ENCODE data around the gene C2orf92.
"Not testable (repeated sequence)": the region's sequence is repeated elsewhere in the genome, so short reads cannot be mapped to it uniquely, and the experiment has no call there.

The C2orf92 gene

GRCh38 chr2:97669448-97669847 lies at the start of gene C2orf92:
Gene C2orf92, plus strand, starts transcription at chr2:97669713. Its CDS starts 76 bp downstream, at chr2:97669789.
- H3K4me3 ChIP-seq (ENCODE audit: insufficient read length, low read depth): no peak within 1 kb of the TSS
- no peaks in the 10 kb centered on the region for H3K9me3 ChIP-seq (ENCODE audit: insufficient read depth, low read length)
- TF ChIP-seq YY1 (IDR thresholded peaks at IDR 0.05; ENCODE audit: insufficient read depth, insufficient read length) (no peak), SUZ12 (IDR thresholded peaks at IDR 0.05; ENCODE audit: extremely low read depth, insufficient read depth, insufficient read length) (no peak), ZNF274 (IDR thresholded peaks at IDR 0.05; ENCODE audit: low read depth, low read length) (no peak)
- no peak within 1 kb of the TSS for H3K9ac ChIP-seq (ENCODE audit: insufficient read length, low read depth)
- no peak for DNase-seq (ENCODE audit: low read depth, low spot score)
- H3K4me1 ChIP-seq (ENCODE audit: insufficient read depth, insufficient read length): peaks cover 5% of the 10 kb centered on the region
- peaks cover 9% of the 10 kb centered on the region for H3K36me3 ChIP-seq (ENCODE audit: insufficient read depth, insufficient read length, low read length)
- H3K27me3 ChIP-seq (ENCODE audit: insufficient read depth, insufficient read length): no peaks in the 10 kb centered on the region

- not testable (repeated sequence) for H3K4me1 ChIP-seq (ENCODE audit: insufficient read depth, insufficient read length); H3K9ac ChIP-seq (ENCODE audit: insufficient read length, low read depth); H3K36me3 ChIP-seq (ENCODE audit: insufficient read depth, insufficient read length, low read length); H3K4me3 ChIP-seq (ENCODE audit: insufficient read length, low read depth); DNase-seq (ENCODE audit: low read depth, low spot score); H3K9me3 ChIP-seq (ENCODE audit: insufficient read depth, low read length); H3K27me3 ChIP-seq (ENCODE audit: insufficient read depth, insufficient read length)
Measured at GRCh38 chr2:97620492-97620891, 49.0 kb upstream of the C2orf92 start.

GRCh38 chr2:97622976-97623375 lies 46.5 kb upstream of the C2orf92 start:
- H3K27me3 ChIP-seq (ENCODE audit: insufficient read depth, insufficient read length); H3K4me1 ChIP-seq (ENCODE audit: insufficient read depth, insufficient read length); H3K36me3 ChIP-seq (ENCODE audit: insufficient read depth, insufficient read length, low read length); H3K9me3 ChIP-seq (ENCODE audit: insufficient read depth, low read length); DNase-seq (ENCODE audit: low read depth, low spot score); H3K9ac ChIP-seq (ENCODE audit: insufficient read length, low read depth); H3K4me3 ChIP-seq (ENCODE audit: insufficient read length, low read depth): not testable (repeated sequence)

- not testable (repeated sequence) for DNase-seq (ENCODE audit: low read depth, low spot score); H3K4me3 ChIP-seq (ENCODE audit: insufficient read length, low read depth); H3K4me1 ChIP-seq (ENCODE audit: insufficient read depth, insufficient read length); H3K27me3 ChIP-seq (ENCODE audit: insufficient read depth, insufficient read length); H3K9me3 ChIP-seq (ENCODE audit: insufficient read depth, low read length); H3K36me3 ChIP-seq (ENCODE audit: insufficient read depth, insufficient read length, low read length); H3K9ac ChIP-seq (ENCODE audit: insufficient read length, low read depth)
Measured at GRCh38 chr2:97625354-97626048, 44.0 kb upstream of the C2orf92 start.

DNA sequence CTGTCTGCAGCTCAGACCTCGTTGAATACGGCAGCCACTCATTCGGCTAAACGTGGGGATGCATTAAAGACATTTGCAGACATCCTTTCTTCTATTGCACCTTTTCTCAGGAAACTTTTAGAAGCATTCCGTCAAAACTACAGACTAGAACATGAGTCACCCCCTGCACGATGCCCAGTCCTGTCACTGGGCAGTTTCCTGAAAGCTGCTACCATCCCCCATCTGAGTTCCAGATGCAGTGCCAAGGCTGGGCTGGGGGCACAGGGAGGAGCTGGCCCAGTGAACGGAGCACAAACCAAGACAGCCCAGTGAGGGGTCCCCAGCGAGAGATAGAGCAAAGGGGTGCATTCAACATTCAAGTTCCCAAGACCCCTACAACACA lies 43.5 kb upstream of the C2orf92 start:
- H3K36me3 ChIP-seq (ENCODE audit: insufficient read depth, insufficient read length, low read length); H3K4me1 ChIP-seq (ENCODE audit: insufficient read depth, insufficient read length); H3K4me3 ChIP-seq (ENCODE audit: insufficient read length, low read depth); H3K27me3 ChIP-seq (ENCODE audit: insufficient read depth, insufficient read length); DNase-seq (ENCODE audit: low read depth, low spot score); H3K9me3 ChIP-seq (ENCODE audit: insufficient read depth, low read length); H3K9ac ChIP-seq (ENCODE audit: insufficient read length, low read depth): not testable (repeated sequence)

DNA sequence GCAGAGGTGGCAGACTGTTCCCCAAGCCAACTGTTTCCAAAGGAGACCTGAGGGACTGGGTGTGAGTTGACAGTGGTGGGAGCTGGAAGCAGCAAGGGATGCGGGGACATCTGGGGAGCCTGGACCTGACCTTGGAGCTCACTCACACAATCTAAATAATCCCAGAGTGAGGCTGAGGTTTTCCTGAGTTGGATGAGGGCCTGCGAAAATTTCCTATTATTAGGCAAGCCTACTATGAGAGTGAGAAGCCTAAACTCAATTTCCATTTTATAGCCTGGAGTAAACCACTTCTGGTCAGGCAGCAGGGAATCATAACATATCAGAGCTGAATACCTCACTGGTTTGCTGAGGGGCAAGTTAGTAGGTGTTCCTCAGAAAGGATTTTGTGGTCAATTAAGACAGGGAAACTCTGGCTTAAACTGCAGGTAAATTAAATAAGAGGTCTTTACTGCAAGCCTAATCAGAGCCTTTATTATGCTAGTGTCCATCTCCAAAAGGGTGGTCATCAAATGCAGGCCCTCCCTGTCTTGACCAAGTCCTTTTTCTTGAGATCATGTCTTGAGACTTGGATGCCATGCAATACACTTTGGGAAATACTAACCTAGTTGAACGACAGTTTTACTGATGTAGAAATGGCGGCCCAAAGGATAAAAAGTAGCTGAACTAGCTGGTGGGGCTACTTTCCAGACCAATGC lies 25.3 kb upstream of the C2orf92 start:
- Histone ChIP-seq H3K36me3 (ENCODE audit: insufficient read depth, insufficient read length, low read length) (peaks cover 25% of the 10 kb centered on the region), H3K9ac (ENCODE audit: insufficient read length, low read depth) (no peak overlapping the region), H3K4me1 (ENCODE audit: insufficient read depth, insufficient read length) (no peaks in the 10 kb centered on the region), H3K4me3 (ENCODE audit: insufficient read length, low read depth) (no peak overlapping the region), H3K9me3 (ENCODE audit: insufficient read depth, low read length) (no peaks in the 10 kb centered on the region), H3K27me3 (ENCODE audit: insufficient read depth, insufficient read length) (no peaks in the 10 kb centered on the region)
- TF ChIP-seq ZNF274 (IDR thresholded peaks at IDR 0.05; ENCODE audit: low read depth, low read length): no peak
- no peak for TF ChIP-seq SUZ12 (IDR thresholded peaks at IDR 0.05; ENCODE audit: extremely low read depth, insufficient read depth, insufficient read length)
- no peak for TF ChIP-seq YY1 (IDR thresholded peaks at IDR 0.05; ENCODE audit: insufficient read depth, insufficient read length)
- DNase-seq (ENCODE audit: low read depth, low spot score): no peak

- Histone ChIP-seq H3K9ac (ENCODE audit: insufficient read length, low read depth) (peak overlapping the region; percentile 73), H3K9me3 (ENCODE audit: insufficient read depth, low read length) (no peaks in the 10 kb centered on the region)
- no peak for DNase-seq (ENCODE audit: low read depth, low spot score)
Measured at GRCh38 chr2:97645112-97645694, 24.3 kb upstream of the C2orf92 start.

More at GRCh38 chr2:97645112-97645694, 24.3 kb upstream of the C2orf92 start:
- Histone ChIP-seq H3K27me3 (ENCODE audit: insufficient read depth, insufficient read length) (no peaks in the 10 kb centered on the region), H3K36me3 (ENCODE audit: insufficient read depth, insufficient read length, low read length) (peaks cover 32% of the 10 kb centered on the region), H3K4me3 (ENCODE audit: insufficient read length, low read depth) (peak overlapping the region; percentile 99), H3K4me1 (ENCODE audit: insufficient read depth, insufficient read length) (no peaks in the 10 kb centered on the region)
- TF ChIP-seq YY1 (IDR thresholded peaks at IDR 0.05; ENCODE audit: insufficient read depth, insufficient read length): no peak
- TF ChIP-seq ZNF274 (IDR thresholded peaks at IDR 0.05; ENCODE audit: low read depth, low read length): no peak
- TF ChIP-seq SUZ12 (IDR thresholded peaks at IDR 0.05; ENCODE audit: extremely low read depth, insufficient read depth, insufficient read length): no peak

Data from NT2/D1 (cell line).